MCF 10A (cell line): ENCODE results near the gene SPAG16. TPM values are rescaled to one million over a fixed set of nuclear protein-coding genes. Genes with fewer than 3 reads are reported as not detected.

Experiments
- BruUV-seq: library from RNA; stranded (reverse); fragments of 400-500 nt; replicated peaks from 2 replicates; lab custom pipeline; 2021; lab: Mats Ljungman, UMichigan
- CTCF ChIA-PET: fragments of 300-600 bp; sonication (Branson Sonifier 250); formaldehyde crosslinking; extraction: SDS; loops from one replicate; lab custom pipeline; 2021; ENCODE audit warnings: antibody characterized with exemption, inconsistent platforms; lab: Yijun Ruan, JAX
- POLR2A ChIA-PET: fragments of 300-600, 350-650 bp; sonication (Branson Sonifier 250); formaldehyde crosslinking; extraction: SDS; loops from one replicate; lab custom pipeline; 2020; ENCODE audit warnings: antibody characterized with exemption, inconsistent platforms; lab: Yijun Ruan, JAX
- DNase-seq: peaks from one replicate; pipeline ENCODE4 v3.0.0-alpha.2; 2018; ENCODE audit not compliant: unreplicated experiment
- H3K27ac Mint-ChIP-seq: one replicate; pipeline ENCODE4 v1.8.0; 2022; ENCODE audit warnings: mild to moderate bottlenecking, low read depth, mixed read lengths; ENCODE audit not compliant: unreplicated experiment
- H3K27me3 Mint-ChIP-seq: one replicate; pipeline ENCODE4 v1.8.0; 2022; ENCODE audit warnings: mixed read lengths; ENCODE audit not compliant: insufficient read depth, unreplicated experiment
- H3K36me3 Mint-ChIP-seq: one replicate; pipeline ENCODE4 v1.8.0; 2022; ENCODE audit warnings: mild to moderate bottlenecking, moderate library complexity, mixed read lengths; ENCODE audit not compliant: insufficient read depth, unreplicated experiment
- H3K4me1 Mint-ChIP-seq: one replicate; pipeline ENCODE4 v1.8.0; 2022; ENCODE audit warnings: mixed read lengths; ENCODE audit not compliant: insufficient read depth, unreplicated experiment
- H3K4me3 Mint-ChIP-seq: one replicate; pipeline ENCODE4 v1.8.0; 2022; ENCODE audit warnings: mild to moderate bottlenecking, moderate library complexity, mixed read lengths; ENCODE audit not compliant: unreplicated experiment
- H3K9me3 Mint-ChIP-seq: one replicate; pipeline ENCODE4 v1.8.0; 2022; ENCODE audit warnings: mixed read lengths; ENCODE audit not compliant: unreplicated experiment
- CTCF ChIP-seq: fragments of 200-600 bp; IDR thresholded peaks from one replicate; pipeline ENCODE4 v1.8.0; 2022; ENCODE audit warnings: antibody characterized with exemption, mild to moderate bottlenecking; ENCODE audit not compliant: unreplicated experiment
- intact Hi-C: fragments of 100-400 bp; cut with micrococcal nuclease; formaldehyde crosslinking; loops from 2 replicates; pipeline ENCODE4 v1.14.1; 2022
- total RNA-seq: library from RNA; stranded (reverse); gene quantifications from 2 replicates; pipeline ENCODE4 v1.2.3, GENCODE V29; 2022

SPAG16 gene
- total RNA-seq, 1 experiment from 2014 or later: 11.5 TPM

GRCh38 chr2:214117054-214117453 is 832.8 kb downstream of the SPAG16 start:
- POLR2A ChIA-PET: no interaction called here
- intact Hi-C loops: no loop called here
- peaks cover 16% of the 10 kb centered on the region for H3K9me3 Mint-ChIP-seq
- CTCF ChIA-PET: interaction anchor here (0.6 kb wide), 1 partner anchor 1167 kb away, joined by 3 read pairs; no protein-coding TSS in a partner anchor
- H3K4me3 Mint-ChIP-seq: no peak overlapping the region
- no TSS peak for BruUV-seq
- no peak for TF ChIP-seq CTCF
- no peak overlapping the region for H3K27ac Mint-ChIP-seq
- DNase-seq: no peak
- no peaks in the 10 kb centered on the region for H3K4me1 Mint-ChIP-seq
- H3K36me3 Mint-ChIP-seq: no peaks in the 10 kb centered on the region
- H3K27me3 Mint-ChIP-seq: no peaks in the 10 kb centered on the region

GRCh38 chr2:214126135-214126534 is 841.9 kb downstream of the SPAG16 start:
- peak; percentile 76 for DNase-seq
- peaks cover 30% of the 10 kb centered on the region for H3K4me1 Mint-ChIP-seq
- ChIA-PET POLR2A (interaction anchor here (0.7 kb wide), 1 partner anchor 1481 kb away, joined by 3 read pairs; no protein-coding TSS in a partner anchor), CTCF (interaction anchor here (0.6 kb wide), 2 partner anchors 49 to 272 kb away, joined by 3 read pairs; no protein-coding TSS in a partner anchor)
- H3K27me3 Mint-ChIP-seq: no peaks in the 10 kb centered on the region
- peak overlapping the region; percentile 29 for H3K27ac Mint-ChIP-seq
- BruUV-seq: no TSS peak
- H3K4me3 Mint-ChIP-seq: no peak overlapping the region
- H3K9me3 Mint-ChIP-seq: peaks cover 6% of the 10 kb centered on the region
- H3K36me3 Mint-ChIP-seq: no peaks in the 10 kb centered on the region
- intact Hi-C loops: no loop called here
- no peak for TF ChIP-seq CTCF

GRCh38 chr2:214127170-214127569 is 842.9 kb downstream of the SPAG16 start:
- no TSS peak for BruUV-seq
- Mint-ChIP-seq H3K4me3 (peak overlapping the region; percentile 30), H3K36me3 (no peaks in the 10 kb centered on the region), H3K27me3 (no peaks in the 10 kb centered on the region), H3K9me3 (peaks cover 7% of the 10 kb centered on the region), H3K4me1 (peaks cover 30% of the 10 kb centered on the region), H3K27ac (peak overlapping the region; percentile 90)
- intact Hi-C loops: no loop called here
- no peak for TF ChIP-seq CTCF
- ChIA-PET CTCF (interaction anchor here (0.5 to 0.6 kb wide), 2 partner anchors 8 to 1744 kb away, joined by 3 read pairs; no protein-coding TSS in a partner anchor), POLR2A (interaction anchor here (0.5 to 1.3 kb wide), 3 partner anchors 12 to 130 kb away, joined by 3 to 4 read pairs (median 3); no protein-coding TSS in a partner anchor)
- DNase-seq: no peak

- peaks cover 11% of the 10 kb centered on the region for H3K9me3 Mint-ChIP-seq
- H3K27ac Mint-ChIP-seq: peak overlapping the region; percentile 90
- POLR2A ChIA-PET: interaction anchor here (0.5 to 1.3 kb wide), 5 partner anchors 11 to 502 kb away, joined by 3 to 4 read pairs (median 3); no protein-coding TSS in a partner anchor
- DNase-seq: peak; percentile 91
- CTCF ChIA-PET: interaction anchor here (0.5 to 0.6 kb wide), 2 partner anchors 9 to 1744 kb away, joined by 3 read pairs; no protein-coding TSS in a partner anchor
- TF ChIP-seq CTCF: no peak
- H3K36me3 Mint-ChIP-seq: no peaks in the 10 kb centered on the region
- H3K4me3 Mint-ChIP-seq: peak overlapping the region; percentile 30
- BruUV-seq: no TSS peak
- intact Hi-C loops: no loop called here
- peaks cover 30% of the 10 kb centered on the region for H3K4me1 Mint-ChIP-seq
- no peaks in the 10 kb centered on the region for H3K27me3 Mint-ChIP-seq
These were observed 843.3 kb downstream of the SPAG16 start for GRCh38 chr2:214127571-214127970.
